Endothelial cell of umbilical vein (primary cell): ENCODE measurements around the gene CARD8. TPM values are rescaled to one million over a fixed set of nuclear protein-coding genes. Genes with fewer than 3 reads are reported as not detected.

Source experiments
- BruUV-seq: library from RNA; stranded (reverse); fragments of 400-500 nt; replicated peaks from 2 replicates; lab custom pipeline; 2021; lab: Mats Ljungman, UMichigan
- CTCF ChIA-PET: fragments of 300-600, 350-600 bp; sonication (Branson Sonifier 250); formaldehyde crosslinking; loops from one replicate; lab custom pipeline; 2021; ENCODE audit warnings: antibody characterized with exemption, inconsistent platforms; lab: Charles Lee
- POLR2A ChIA-PET: fragments of 300-600, 350-600 bp; sonication (Branson Sonifier 250); formaldehyde crosslinking; loops from one replicate; lab custom pipeline; 2021; ENCODE audit warnings: antibody characterized with exemption, inconsistent platforms; lab: Charles Lee
- DNase-seq: peaks from one replicate; pipeline ENCODE4 v3.0.0-alpha.2; 2011; ENCODE audit warnings: low read depth, low spot score
- FAIRE-seq: peaks from 2 replicates; lab custom pipeline; 2011; peaks lifted over from hg19 to GRCh38; lab: Jason Lieb, UNC
- H2AFZ ChIP-seq: 2 replicates; pipeline ENCODE4 v1.6.0; 2012; ENCODE audit warnings: low read depth, low read length, control low read depth, inconsistent platforms
- H3K27ac ChIP-seq: 2 replicates; pipeline ENCODE4 v1.5.1; 2011; ENCODE audit warnings: low read depth, mild to moderate bottlenecking, control low read depth, low read length, moderate library complexity; ENCODE audit not compliant: insufficient read depth
- H3K27me3 ChIP-seq, 2 experiments: 2 replicates each; pipeline versions ENCODE4 v1.6.0 to v1.6.1; 2011; ENCODE audit warnings: low read length in 2 of 2, mixed read lengths in 1 of 2; ENCODE audit not compliant: control insufficient read depth in 2 of 2, insufficient read depth in 2 of 2
- H3K36me3 ChIP-seq, 2 experiments: 2 replicates in 1 of 2; 3 replicates in 1 of 2; pipeline ENCODE4 v1.5.1; 2011; ENCODE audit warnings: low read length in 2 of 2, mild to moderate bottlenecking in 1 of 2, moderate library complexity in 1 of 2; ENCODE audit not compliant: control insufficient read depth in 2 of 2, insufficient read depth in 2 of 2; ENCODE audit errors: extremely low read depth in 1 of 2
- H3K4me1 ChIP-seq: 3 replicates; pipeline ENCODE4 v1.5.1; 2011; ENCODE audit warnings: mild to moderate bottlenecking, low read length; ENCODE audit not compliant: control insufficient read depth, insufficient read depth; ENCODE audit errors: extremely low read depth
- H3K4me2 ChIP-seq: 2 replicates; pipeline ENCODE4 v1.6.1; 2011; ENCODE audit warnings: low read length, control low read depth, mixed read lengths; ENCODE audit not compliant: insufficient read depth
- H3K4me3 ChIP-seq, 3 experiments: fragments of 200-600 bp in 1 of 3; sonication (generic), shearing (Covaris generic) in 1 of 3; replicated peaks in 1 of 3; 2 replicates each; pipeline ENCODE4 v1.5.1; 2011 to 2016; ENCODE audit warnings: control low read depth in 3 of 3, low read length in 3 of 3, mild to moderate bottlenecking in 2 of 3, inconsistent platforms in 1 of 3, low read depth in 1 of 3, moderate library complexity in 1 of 3; ENCODE audit not compliant: insufficient read depth in 1 of 3
- H3K79me2 ChIP-seq: 2 replicates; pipeline ENCODE4 v1.6.0; 2012; ENCODE audit warnings: low read length, inconsistent platforms; ENCODE audit not compliant: control insufficient read depth, insufficient read depth
- H3K9ac ChIP-seq: replicated peaks from 2 replicates; pipeline ENCODE3; 2011; ENCODE audit warnings: low read length, control low read depth; ENCODE audit not compliant: insufficient read depth; ENCODE audit errors: extremely low read depth
- H3K9me1 ChIP-seq: replicated peaks from 3 replicates; pipeline ENCODE4 v1.6.0; 2011; ENCODE audit warnings: mild to moderate bottlenecking, low read length; ENCODE audit not compliant: control insufficient read depth, insufficient read depth; ENCODE audit errors: extremely low read depth
- H3K9me3 ChIP-seq: replicated peaks from 2 replicates; pipeline ENCODE4 v1.5.1; 2012; ENCODE audit warnings: low read length, inconsistent platforms; ENCODE audit not compliant: control insufficient read depth, insufficient read depth
- H4K20me1 ChIP-seq: replicated peaks from 2 replicates; pipeline ENCODE3; 2011; ENCODE audit warnings: mild to moderate bottlenecking, low read length; ENCODE audit not compliant: control insufficient read depth, insufficient read depth; ENCODE audit errors: extremely low read depth
- CTCF ChIP-seq, 2 donors: IDR thresholded peaks; 1 replicate in 1 of 2; 2 replicates in 1 of 2; pipeline ENCODE4 v1.5.1; 2011; ENCODE audit warnings: low read length in 2 of 2, mild to moderate bottlenecking in 2 of 2, moderate library complexity in 2 of 2, control low read depth in 1 of 2, inconsistent platforms in 1 of 2, low read depth in 1 of 2; ENCODE audit not compliant: insufficient read depth in 1 of 2; ENCODE audit errors: extremely low read depth in 1 of 2
- EZH2 ChIP-seq: IDR thresholded peaks from 2 replicates; pipeline ENCODE4 v1.6.1; 2012; ENCODE audit warnings: borderline replicate concordance, low read depth, mild to moderate bottlenecking, moderate library complexity, low read length, inconsistent platforms; ENCODE audit not compliant: severe bottlenecking
- FOS ChIP-seq: IDR thresholded peaks from 2 replicates; pipeline ENCODE4 v1.6.1; 2011; ENCODE audit warnings: mild to moderate bottlenecking, low read length, moderate library complexity, borderline replicate concordance; ENCODE audit not compliant: insufficient read depth
- GATA2 ChIP-seq: IDR thresholded peaks from 2 replicates; pipeline ENCODE4 v1.7.0; 2011; ENCODE audit warnings: low read depth, mild to moderate bottlenecking, moderate library complexity, mixed read lengths, low read length; ENCODE audit not compliant: insufficient read length, insufficient read depth
- JUN ChIP-seq: IDR thresholded peaks from 2 replicates; pipeline ENCODE4 v1.6.1; 2011; ENCODE audit warnings: borderline replicate concordance, low read depth; ENCODE audit not compliant: insufficient read length, insufficient read depth
- MAX ChIP-seq: IDR thresholded peaks from 2 replicates; pipeline ENCODE4 v1.6.1; 2011; ENCODE audit not compliant: insufficient read depth, insufficient read length
- MYC ChIP-seq: IDR thresholded peaks from one replicate; pipeline ENCODE4 v1.6.1; 2011; ENCODE audit warnings: mild to moderate bottlenecking, low read depth, low read length
- POLR2A ChIP-seq: IDR thresholded peaks from 2 replicates; pipeline ENCODE4 v1.6.1; 2012; ENCODE audit warnings: low read depth, mild to moderate bottlenecking, control low read depth, low read length
- POLR2AphosphoS5 ChIP-seq: IDR thresholded peaks from 2 replicates; pipeline ENCODE4 v1.6.1; 2012; ENCODE audit warnings: low read depth, mild to moderate bottlenecking, control low read depth, low read length, moderate library complexity; ENCODE audit not compliant: insufficient read depth
- dilution Hi-C: fragments of 300-500 bp; cut with MboI; formaldehyde crosslinking; loops from one replicate; pipeline ENCODE4 v1.15.0; 2019; ENCODE audit warnings: low sequenced_read_pairs; ENCODE audit not compliant: extremely low pct_ligation_motif_present
- intact Hi-C: fragments of 100-400 bp; cut with micrococcal nuclease; formaldehyde crosslinking; loops from one replicate; pipeline ENCODE4 v1.10.0; 2022
- polyA plus RNA-seq, 4 experiments: library from polyadenylated mRNA; depleted of rRNA in 3 of 4; stranded (reverse) in 3 of 4; unstranded in 1 of 4; fragments of >200 nt; gene quantifications; 2 replicates each; pipeline versions ENCODE4 v1.2.1 to v1.2.3, GENCODE V29; 2011 to 2012; ENCODE audit warnings: missing spikeins in 1 of 4
- total RNA-seq: library from RNA; stranded (reverse); gene quantifications from 2 replicates; pipeline ENCODE4 v1.2.3, GENCODE V29; 2021

Gene CARD8
- total and polyA plus RNA-seq, 2 donors (not counting 3 experiments of a cell fraction or from before 2014, with no cell fraction given), result 64.6 to 123 TPM

- Histone ChIP-seq H3K4me1 (peaks cover 30% of the 10 kb centered on the region), H3K4me2 (no peak overlapping the region), H3K4me3 (no peak overlapping the region), H3K79me2 (peaks cover 4% of the 10 kb centered on the region), H2AFZ (no peak overlapping the region), H4K20me1 (no peaks in the 10 kb centered on the region), H3K9me1 (no peaks in the 10 kb centered on the region), H3K9ac (no peak overlapping the region), H3K27ac (no peak overlapping the region), H3K27me3 (no peaks in the 10 kb centered on the region), H3K36me3 (peaks cover 23 to 31% of the 10 kb centered on the region in 2 experiments), H3K9me3 (no peaks in the 10 kb centered on the region)
- dilution Hi-C loops (no loop called here), intact Hi-C loops (no loop called here)
- TF ChIP-seq CTCF (IDR thresholded peaks at IDR 0.05; ENCODE audit: extremely low read depth in 1 of 2, insufficient read depth in 1 of 2, low read depth in 1 of 2, low read length in 2 of 2), result no peak
- no peak for TF ChIP-seq JUN
- TF ChIP-seq MAX, result no peak
- no peak for TF ChIP-seq POLR2A
- TF ChIP-seq POLR2AphosphoS5, result no peak
- TF ChIP-seq MYC, result no peak
- no peak for TF ChIP-seq FOS
- no peak for TF ChIP-seq EZH2
- no peak for TF ChIP-seq GATA2
- no TSS peak for BruUV-seq
- DNase-seq (no peak), FAIRE-seq (no peak)
- ChIA-PET POLR2A (no interaction called here), CTCF (no interaction called here)
Observed at GRCh38 chr19:48213959-48214358, 41.8 kb downstream of the CARD8 start.
